Measurements from ENCODE around the gene SNX32.

Gene SNX32

DNA sequence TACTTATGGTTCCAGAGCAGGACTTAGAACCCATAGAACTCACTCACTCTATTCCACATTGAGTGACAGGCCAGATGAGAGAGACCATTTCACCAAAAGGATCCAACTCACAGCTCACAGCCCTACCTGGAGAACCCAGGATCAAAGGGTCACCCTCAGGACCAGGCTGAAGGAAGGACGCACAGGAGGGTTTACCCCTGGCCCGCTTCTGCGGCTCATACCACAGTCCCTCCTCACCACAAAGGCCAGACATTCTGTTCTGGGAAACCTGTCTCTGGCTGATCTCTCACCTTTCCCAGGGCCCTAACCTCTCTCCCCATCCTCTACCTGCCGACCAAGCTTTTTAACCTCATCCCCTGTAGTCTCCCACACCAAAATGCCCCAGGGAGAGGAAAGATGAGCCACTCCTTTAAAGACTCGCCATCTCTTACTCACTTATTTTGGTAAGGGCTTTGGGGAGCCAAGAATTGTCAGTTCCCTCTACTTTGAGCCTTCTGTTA lies 61.8 kb downstream of the SNX32 start:
- TF ChIP-seq, protein P1, sequence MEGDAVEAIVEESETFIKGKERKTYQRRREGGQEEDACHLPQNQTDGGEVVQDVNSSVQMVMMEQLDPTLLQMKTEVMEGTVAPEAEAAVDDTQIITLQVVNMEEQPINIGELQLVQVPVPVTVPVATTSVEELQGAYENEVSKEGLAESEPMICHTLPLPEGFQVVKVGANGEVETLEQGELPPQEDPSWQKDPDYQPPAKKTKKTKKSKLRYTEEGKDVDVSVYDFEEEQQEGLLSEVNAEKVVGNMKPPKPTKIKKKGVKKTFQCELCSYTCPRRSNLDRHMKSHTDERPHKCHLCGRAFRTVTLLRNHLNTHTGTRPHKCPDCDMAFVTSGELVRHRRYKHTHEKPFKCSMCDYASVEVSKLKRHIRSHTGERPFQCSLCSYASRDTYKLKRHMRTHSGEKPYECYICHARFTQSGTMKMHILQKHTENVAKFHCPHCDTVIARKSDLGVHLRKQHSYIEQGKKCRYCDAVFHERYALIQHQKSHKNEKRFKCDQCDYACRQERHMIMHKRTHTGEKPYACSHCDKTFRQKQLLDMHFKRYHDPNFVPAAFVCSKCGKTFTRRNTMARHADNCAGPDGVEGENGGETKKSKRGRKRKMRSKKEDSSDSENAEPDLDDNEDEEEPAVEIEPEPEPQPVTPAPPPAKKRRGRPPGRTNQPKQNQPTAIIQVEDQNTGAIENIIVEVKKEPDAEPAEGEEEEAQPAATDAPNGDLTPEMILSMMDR (IDR thresholded peaks at IDR 0.05; ENCODE audit: insufficient read depth, low read length, missing control alignments) = no peak
- H3K4me3 ChIP-seq (ENCODE audit: low read depth, low read length) = no peak overlapping the region
- CTCF ChIA-PET = interaction anchor here (0.9 to 33.3 kb wide), 7 partner anchors 5 to 150 kb away, joined by 3 to 1090 read pairs (median 5); partner anchors contain the start of genes CCDC85B, FIBP, FOSL1 and SART1
- POLR2A ChIA-PET = interaction anchor here (0.7 to 3.9 kb wide), 2 partner anchors 16 to 19 kb away, joined by 3 to 37 read pairs; no protein-coding TSS in a partner anchor
- DNase-seq (ENCODE audit: low read depth, low spot score) = no peak

DNA sequence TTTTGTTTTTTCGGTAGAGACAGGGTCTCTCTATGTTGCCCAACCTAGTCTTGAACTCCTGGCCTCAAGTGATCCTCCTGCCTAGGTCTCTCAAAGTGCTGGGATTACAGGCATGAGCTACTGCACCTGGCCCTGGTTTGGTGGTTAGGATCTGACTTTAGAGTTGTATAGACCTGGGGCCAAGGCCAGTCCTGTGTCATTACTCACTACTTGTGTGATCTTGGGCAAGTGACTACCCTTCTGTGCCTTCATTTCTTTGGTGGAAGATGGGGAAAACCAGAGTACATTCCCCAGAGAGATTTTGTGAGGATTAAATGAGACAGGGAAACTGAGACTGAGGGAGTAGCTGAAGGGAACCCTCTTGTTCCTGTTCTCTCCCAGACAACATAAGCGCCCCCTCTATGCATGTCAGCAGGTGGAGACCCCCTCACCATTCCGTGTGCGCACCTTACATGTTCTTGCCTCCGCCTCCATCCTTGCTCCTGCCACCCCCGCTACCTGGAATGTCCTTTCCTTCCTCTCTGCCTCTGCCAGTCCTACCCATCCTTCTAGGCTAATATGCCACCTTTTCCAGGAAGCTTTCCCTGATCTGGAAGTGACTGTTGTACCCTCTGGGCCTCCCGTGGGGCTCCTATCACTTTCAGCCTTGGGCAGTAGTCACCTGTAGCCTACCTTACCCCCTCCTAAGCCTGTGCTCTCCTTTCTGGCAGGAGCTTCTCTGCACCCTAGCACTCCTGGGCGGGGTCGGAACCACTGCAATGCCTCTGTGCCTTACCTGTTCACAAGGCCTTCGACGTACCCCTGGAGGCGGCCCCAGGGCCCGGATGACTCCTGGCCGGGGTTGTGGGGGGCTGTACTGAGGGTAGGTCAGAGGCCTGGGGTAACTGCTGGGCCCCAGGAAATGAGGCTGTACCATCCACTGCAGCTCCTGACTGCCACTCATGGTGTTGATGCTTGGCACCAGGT lies 62.6 kb downstream of the SNX32 start:
- TF ChIP-seq, protein P1 (IDR thresholded peaks at IDR 0.05; ENCODE audit: insufficient read depth, low read length, missing control alignments) = no peak
- POLR2A ChIA-PET = interaction anchor here (0.9 to 7.7 kb wide), 3 partner anchors 6 to 18 kb away, joined by 3 to 136 read pairs (median 37); partner anchors contain the start of genes CCDC85B and FIBP
- H3K4me3 ChIP-seq (ENCODE audit: low read depth, low read length) = peak overlapping the region; percentile 23

GRCh38 chr11:65897020-65897471 lies 63.3 kb downstream of the SNX32 start:
- TF ChIP-seq, protein P1 (IDR thresholded peaks at IDR 0.05; ENCODE audit: insufficient read depth, low read length, missing control alignments) = no peak
- ChIA-PET POLR2A (interaction anchor here (0.9 to 7.7 kb wide), 3 partner anchors 7 to 17 kb away, joined by 3 to 136 read pairs (median 37); partner anchors contain the start of genes CCDC85B and FIBP), CTCF (interaction anchor here (1.2 to 33.3 kb wide), 7 partner anchors 7 to 82 kb away, joined by 3 to 1090 read pairs (median 7); partner anchors contain the start of genes CCDC85B, FIBP, FOSL1 and SART1)
- no peak for DNase-seq (ENCODE audit: low read depth, low spot score)
- H3K4me3 ChIP-seq (ENCODE audit: low read depth, low read length) = peak overlapping the region; percentile 23

More for the DNA sequence above, 62.6 kb downstream of the SNX32 start:
- CTCF ChIA-PET = interaction anchor here (0.9 to 33.3 kb wide), 7 partner anchors 6 to 83 kb away, joined by 3 to 1090 read pairs (median 4); partner anchors contain the start of genes CCDC85B, FIBP, FOSL1 and SART1
- DNase-seq (ENCODE audit: low read depth, low spot score) = no peak

GRCh38 chr11:65898656-65899355 lies 65.0 kb downstream of the SNX32 start:
- TF ChIP-seq, protein P1 (IDR thresholded peaks at IDR 0.05; ENCODE audit: insufficient read depth, low read length, missing control alignments) = no peak

GRCh38 chr11:65899356-65900124 lies 65.8 kb downstream of the SNX32 start:
- peak overlapping the region; percentile 98 for H3K4me3 ChIP-seq (ENCODE audit: low read depth, low read length)
- POLR2A ChIA-PET = interaction anchor here (0.8 to 7.7 kb wide), 8 partner anchors 9 to 76 kb away, joined by 3 to 136 read pairs (median 6); partner anchors contain the start of genes CCDC85B and FIBP
- CTCF ChIA-PET = interaction anchor here (1.1 to 33.3 kb wide), 4 partner anchors 9 to 188 kb away, joined by 3 to 1090 read pairs (median 200); partner anchors contain the start of genes CCDC85B, CTSW, FIBP and KAT5
- no peak for DNase-seq (ENCODE audit: low read depth, low spot score)
- TF ChIP-seq, protein P1 (IDR thresholded peaks at IDR 0.05; ENCODE audit: insufficient read depth, low read length, missing control alignments) = no peak

More at GRCh38 chr11:65898656-65899355, 65.0 kb downstream of the SNX32 start:
- ChIA-PET POLR2A (interaction anchor here (0.7 to 7.7 kb wide), 9 partner anchors 8 to 122 kb away, joined by 3 to 136 read pairs (median 4); partner anchors contain the start of genes CCDC85B and FIBP), CTCF (interaction anchor here (1.1 to 33.3 kb wide), 6 partner anchors 8 to 187 kb away, joined by 3 to 1090 read pairs (median 6); partner anchors contain the start of genes CCDC85B, CTSW, FIBP and KAT5)
- peak overlapping the region; percentile 98 for H3K4me3 ChIP-seq (ENCODE audit: low read depth, low read length)
- DNase-seq (ENCODE audit: low read depth, low spot score) = no peak

Data from AG04449 (cell line).